Measurements from ENCODE around the gene DBNDD1.
"Not testable (repeated sequence)": the region's sequence is repeated elsewhere in the genome, so short reads cannot be mapped to it uniquely, and the experiment has no call there.

Gene DBNDD1

DNA sequence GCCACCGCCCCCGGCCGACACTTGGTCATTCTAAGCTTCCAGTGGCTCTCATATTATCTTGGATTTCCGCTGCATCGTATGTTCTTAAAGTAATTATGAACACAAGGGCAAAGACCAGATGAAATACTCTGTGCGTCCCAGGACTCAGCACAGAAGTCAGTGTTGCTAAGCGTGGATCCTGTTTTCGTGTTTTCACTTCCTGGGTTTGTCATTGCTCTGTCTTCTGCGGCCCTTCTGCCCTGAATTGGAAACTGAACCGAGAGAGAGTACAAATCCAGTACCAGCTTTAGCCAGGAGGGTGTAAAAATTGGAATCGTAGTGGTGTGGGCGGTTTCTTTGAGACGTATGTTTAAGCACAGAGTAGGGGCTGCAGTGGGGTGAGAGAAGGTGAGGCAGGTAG, 32.7 kb downstream of the DBNDD1 start:
- DNase-seq: no peak

DNA sequence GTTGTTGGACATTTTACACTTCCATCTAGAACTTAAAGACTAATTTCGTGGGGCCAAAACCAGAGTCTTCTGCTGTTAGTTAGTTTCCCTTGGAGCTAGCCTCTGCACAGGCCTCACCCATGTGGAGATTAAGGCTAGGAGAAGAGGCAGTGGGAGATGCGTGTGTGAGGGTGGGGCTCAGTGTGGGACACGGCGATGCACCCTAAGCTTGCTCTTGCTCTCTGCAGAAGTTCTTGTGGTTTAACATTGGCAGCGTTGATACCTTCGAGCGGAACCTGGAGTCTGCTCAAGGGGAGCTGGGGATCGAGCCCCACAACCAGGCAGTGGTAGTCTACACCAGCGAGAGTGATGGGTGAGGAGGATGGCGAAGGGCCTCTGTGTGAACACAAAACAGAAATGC, 34.0 kb downstream of the DBNDD1 start:
- DNase-seq: no peak

DNA sequence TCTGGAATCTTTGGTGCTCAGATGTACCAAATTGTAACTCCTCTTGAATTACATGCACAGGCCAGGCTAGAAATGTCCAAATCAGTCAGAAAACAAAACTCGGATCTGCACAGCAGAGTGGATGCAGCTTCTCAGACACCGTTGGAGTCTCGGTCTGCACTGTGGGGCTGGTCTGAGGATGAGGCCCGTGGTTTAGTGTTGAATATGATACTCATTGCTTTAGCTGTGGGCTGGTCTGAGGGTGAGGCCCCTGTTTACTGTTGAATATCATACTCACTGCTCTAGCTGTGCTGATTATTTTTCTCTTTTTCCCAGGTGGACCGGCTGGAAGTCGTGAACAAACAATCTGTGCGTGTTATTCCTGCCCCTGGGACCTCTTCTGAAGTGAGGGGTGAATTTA, 35.0 kb downstream of the DBNDD1 start:
- DNase-seq: no peak

DNA sequence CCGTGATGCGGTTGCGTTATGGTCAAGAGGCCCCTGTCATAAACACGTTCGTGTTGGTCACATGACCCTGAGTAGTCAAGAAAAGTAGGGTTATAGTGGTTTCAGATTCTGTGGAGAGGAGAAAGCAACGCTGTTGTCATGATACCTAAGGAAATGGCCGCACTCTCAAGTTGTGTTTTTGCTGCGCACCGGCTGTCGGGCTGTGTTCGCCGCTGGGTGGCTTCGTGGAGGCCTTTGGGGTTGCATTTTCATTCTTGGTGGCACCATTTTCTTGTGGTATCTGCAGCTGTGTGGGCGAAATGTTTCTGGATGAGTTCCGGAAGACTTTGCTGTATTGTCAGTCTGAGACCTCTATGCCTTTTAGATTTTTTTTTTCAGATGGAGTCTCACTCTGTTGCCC, 35.7 kb downstream of the DBNDD1 start:
- no peak for DNase-seq

DNA sequence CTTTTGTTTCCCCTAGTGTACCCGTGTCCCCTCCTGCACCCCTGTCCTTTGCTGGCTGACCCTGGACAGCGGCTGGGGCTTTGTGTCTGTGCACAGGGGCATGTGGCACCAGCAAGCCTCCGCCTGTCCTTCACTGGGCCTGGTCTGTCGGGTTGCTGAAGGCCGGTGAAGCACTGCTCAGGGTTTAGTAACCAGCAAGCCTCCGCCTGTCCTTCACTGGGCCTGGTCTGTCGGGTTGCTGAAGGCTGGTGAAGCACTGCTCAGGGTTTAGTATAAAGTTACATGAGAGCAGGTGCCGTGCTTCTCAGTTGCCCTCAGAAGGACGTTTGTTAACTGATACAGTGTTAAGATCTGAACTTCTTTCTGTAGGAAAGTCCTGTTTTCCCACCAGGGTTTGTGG, 36.9 kb downstream of the DBNDD1 start:
- DNase-seq: no peak

DNA sequence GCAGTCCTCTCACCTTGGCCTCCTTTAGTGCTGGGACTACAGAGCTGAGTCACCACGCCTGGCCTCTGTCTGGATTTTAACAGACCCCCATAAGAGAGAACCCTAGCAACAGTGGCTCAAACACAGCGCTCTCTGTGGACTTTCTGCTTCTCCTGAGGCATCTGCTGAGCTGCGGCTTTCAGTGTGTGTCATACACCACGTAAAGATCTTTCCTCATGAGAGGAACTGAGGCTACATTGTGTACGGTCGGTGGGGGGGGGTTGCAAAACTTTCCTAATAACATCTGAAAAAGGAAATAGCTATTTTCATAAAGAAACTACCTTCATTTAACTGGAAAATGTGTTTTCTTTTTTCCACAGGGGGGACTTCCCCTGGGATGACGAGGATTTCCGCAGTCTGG, 37.8 kb downstream of the DBNDD1 start:
- DNase-seq: no peak

DNA sequence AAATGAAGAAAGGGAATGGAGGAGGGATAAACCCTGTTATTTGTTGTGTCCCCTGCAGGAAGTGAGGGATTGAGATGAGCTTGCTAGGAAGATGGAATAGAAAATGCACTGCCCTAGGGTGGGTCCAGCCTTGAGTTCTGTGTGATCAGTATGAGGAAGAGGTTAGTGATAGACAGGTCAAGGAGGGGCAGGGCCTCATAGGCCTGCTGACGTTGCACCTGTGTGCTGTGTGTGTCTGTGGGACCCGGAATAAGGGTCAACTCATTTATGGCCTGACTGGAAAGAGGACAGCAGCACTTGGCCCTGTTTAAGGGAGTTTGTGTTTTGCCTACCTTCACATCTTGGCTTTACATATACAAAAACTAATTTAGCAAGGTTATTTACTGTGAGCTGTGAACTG, 44.4 kb downstream of the DBNDD1 start:
- no peak for DNase-seq

DNA sequence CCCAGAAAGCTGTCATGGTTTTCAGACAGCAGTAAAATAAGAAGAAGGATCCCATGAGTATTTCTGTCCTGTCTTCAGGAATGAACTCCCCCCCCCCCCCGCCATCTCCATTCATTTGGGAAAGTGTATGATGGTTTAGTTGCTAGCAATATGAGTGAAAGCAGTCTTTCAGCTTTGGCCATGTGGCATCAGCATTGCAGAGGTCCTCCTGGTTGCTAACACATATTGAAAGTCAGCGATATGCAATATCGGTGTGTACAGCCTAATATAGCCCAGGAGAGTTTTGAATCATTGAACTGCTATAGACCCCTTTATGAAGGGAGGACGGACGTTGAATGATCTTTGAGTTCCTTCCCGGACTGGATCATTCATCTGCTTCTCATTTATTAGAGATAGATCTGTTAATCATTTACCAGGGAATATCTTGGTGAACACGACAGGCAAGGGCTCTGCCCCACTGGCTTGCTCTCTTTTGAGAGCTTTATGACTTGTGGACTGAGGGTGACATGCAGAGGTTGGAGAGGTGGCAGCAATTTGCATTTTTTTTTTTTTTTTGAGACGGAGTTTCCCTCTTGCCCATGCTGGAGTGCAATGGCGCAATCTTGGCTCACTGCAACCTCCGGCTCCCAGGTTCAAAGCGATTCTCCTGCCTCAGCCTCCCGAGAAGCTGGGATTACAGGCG, 45.5 kb downstream of the DBNDD1 start:
- no peak for DNase-seq

DNA sequence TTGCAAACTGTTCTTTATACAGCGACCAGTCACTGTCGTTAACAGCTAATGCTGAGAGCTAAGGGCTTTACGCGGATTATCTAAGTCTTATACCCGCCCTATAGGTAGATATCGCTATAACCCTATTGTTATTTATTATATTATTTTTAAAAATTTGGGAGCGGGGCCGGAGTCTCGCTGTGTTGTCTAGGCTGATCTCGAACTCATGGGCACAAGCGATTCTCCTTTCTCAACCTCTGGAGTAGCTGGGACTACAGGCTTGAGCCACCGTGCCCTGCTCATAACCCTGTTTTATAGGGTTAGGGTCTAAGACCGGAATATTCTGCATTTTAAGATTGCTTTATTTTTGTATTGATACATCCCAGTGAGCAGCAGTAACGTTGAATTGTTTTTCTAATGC, 46.0 kb downstream of the DBNDD1 start:
- no peak for DNase-seq

DNA sequence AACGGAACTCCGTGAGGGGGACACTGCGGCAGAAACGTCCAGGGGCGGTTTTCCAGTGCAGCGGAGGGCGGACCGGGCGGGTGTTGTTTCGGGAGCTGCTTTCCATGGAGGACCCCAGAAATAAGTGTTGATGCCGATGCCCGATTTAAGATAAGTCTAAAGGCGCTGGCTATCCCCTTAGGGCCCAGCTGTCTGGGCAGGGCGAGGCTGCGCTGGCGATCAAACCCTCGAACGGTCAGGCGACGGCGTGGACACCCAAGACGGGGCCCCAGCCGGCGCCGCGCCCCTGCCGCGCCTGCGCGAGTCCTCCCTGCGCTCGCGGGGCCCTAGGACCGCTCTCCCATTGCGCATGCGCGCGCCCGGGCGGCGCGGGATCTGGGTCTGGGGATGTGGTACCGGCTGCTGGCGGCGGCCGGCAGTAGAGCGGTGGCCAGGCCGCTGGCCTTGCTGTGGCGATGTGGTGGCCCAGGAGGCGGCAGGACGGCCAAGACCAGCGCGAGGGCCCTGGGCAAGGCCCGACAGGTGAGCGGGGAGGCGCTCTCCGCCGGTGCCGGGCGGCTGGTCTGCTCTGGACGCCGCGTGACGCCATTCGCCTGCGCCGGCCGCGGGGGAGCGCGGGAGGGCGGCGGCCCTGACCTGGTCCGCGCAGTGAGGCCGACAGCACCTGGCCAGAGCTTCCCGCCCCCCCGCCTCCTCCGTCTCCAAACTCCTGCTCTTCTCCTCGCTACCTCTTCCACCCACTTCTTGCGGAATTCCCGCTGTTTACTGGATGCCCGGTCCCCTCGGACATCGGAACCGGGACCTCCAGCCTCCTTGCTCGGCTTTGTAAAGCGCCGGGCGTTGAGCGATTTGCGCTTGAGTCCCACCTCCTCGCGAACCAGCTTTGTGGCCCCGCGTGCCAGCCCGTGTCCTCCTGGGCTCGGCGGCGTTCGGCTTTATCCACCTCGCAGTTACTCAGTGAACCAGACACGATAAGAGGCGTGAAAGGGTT, 46.7 kb downstream of the DBNDD1 start:
- peak; percentile 87 to 88 for DNase-seq

DNA sequence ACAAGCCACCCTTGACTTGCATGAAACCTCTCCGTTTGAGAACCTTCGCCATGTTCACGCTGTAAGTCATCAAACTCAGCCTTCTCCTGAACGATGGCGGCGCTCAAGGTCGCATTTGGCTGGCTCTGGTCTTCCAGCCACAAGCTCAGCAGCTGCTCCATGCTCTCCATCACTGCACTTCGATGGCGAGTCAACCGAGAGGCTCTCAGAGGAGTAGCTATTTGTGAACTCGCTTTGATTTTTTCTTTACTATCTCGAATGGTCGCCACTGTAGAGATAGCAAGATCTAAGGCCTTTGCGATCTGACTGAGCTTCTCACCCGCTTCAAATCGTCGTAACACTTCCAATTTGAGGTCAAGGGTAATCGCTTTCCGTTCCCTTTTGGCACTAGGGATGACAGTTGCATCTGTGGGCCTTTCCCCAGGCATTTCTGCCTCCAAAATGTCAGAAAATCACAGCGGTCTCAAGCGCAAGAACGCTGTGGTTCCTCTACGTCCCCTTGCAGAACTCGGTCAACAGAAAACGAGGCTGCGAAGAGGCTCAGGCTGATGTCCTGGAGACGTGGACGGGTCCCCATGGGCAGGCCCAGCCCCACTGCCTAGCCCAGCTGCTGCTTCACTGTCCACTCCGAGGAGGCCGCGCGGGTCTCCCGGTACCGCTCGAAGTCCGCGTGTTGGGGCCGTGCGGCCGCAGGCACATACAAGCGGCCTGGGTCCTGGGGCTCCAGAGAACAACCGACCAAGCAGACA, 47.6 kb downstream of the DBNDD1 start:
- no peak for DNase-seq

DNA sequence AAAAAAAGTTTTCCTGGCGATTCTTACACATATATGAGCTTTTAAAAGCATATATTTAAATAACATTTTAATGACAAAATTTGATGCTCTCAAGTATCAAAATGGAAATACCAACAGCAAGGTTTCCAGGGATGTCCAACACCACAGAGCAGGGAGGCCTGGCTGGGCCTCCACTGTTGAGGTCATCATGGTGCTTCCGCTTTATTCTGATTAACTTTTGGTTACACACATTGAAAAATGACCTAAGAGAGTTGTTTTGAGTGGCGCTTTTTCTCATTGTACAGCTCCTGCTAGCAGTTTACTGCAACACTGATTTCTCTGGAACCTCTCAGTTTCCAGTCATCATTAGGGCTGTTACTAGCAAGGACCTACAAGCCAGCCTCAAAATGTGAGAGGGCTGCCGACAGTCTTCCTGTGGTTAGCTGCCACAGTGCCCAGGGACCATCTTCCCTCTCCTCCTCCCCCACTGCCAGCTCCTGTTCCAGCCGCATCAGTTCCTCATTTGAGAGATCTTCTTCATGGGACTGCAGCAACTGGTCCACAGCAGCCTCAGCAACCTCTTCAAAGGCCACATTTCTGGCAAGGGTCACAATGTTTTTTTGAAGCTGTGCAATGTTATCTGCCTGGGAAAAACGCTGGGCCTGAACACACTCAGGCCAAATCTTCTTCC, 49.4 kb downstream of the DBNDD1 start:
- DNase-seq: no peak

DNA sequence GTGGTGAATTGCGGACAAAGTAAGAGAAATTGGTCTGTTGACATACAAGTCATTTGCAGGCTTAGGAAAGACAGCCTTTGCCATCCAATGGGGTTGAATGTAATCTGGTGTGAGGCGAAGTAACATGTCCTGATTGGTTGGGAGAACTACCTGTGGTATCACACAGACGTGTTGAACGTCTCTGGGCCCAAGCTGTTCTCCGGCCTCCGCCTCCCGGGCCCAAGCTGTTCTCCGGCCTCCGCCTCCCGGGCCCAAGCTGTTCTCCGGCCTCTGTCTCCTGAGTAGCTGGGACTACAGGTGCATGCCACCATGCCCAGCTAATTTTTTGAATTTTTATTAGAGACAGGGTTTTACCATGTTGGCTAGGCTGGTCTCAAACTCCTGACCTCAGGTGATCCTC, 51.2 kb downstream of the DBNDD1 start:
- not testable (repeated sequence) for DNase-seq

DNA sequence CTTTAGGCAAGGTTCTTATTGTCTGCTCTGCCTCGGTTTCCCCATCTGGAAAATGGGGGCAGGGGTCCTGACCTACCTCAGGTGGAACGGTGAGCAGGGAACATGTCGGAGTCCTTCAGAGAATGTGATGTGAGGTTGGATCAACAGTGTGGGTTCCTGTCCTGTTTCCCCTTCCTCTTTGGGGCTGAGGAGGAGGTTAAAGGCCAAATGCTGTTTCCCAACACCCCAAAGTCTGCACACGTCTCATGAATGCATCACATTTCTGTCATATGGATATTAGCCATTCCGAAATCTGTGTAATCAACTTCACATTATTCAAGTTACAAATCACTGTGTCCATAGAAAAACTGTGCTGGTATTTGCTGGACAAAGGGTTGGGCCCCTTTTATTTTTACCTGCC, 51.8 kb downstream of the DBNDD1 start:
- not testable (repeated sequence) for DNase-seq

DNA sequence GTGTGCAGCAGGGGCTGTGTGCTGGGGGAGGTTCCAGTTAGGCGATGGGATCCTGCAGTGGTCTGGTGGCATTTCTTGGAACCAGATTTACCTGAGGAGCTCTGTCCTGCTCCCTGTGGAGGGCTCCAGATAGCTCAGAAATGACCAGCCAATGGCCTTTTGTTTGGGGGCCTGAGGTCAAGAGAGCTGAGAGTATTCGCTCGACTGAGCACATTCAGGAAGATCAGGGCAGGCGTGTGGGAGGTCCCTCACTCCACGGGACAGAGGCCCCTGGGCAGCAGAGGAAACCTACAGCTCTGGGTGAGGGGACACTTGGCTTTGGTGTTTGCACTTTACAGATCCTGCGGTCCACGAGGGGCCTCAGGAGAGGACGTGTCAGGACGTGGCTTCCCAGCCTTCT, 52.5 kb downstream of the DBNDD1 start:
- no peak for DNase-seq

DNA sequence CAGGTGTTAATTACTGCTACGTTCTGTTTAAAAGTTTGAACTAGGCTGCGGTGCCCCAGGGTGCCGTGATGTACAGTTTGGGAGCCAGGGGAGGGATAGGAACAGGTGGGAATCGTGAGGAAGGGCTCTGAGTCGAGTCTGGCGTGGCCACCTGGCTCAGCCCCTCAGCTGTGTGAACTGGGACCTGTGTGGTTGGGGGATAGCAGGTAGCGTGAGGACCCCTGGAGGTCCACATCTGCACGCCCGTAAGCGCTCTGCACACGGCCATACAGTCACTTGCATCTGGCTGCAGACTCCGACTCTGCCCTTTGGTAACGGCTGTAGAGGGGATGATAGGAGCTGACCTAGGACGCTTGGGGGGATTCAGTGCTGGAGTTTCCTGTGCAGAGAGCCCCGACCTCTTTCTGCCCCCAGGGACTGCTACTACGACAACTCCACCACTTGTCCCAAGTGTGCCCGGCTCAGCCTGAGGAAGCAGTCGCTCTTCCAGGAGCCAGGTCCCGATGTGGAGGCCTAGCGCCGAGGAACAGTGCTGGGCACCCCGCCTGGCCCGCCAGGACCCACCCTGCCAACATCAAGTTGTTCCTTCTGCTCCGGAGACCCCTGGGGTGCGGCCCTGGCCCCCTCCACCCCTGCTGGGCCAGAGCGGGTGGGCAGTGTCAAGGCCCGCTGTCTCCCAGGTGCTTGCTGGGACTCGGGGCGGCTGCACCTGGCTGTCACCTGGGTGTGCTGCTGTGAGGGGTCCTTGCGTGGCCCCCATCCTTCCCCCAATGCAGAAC, 53.6 kb downstream of the DBNDD1 start:
- DNase-seq: no peak

DNA sequence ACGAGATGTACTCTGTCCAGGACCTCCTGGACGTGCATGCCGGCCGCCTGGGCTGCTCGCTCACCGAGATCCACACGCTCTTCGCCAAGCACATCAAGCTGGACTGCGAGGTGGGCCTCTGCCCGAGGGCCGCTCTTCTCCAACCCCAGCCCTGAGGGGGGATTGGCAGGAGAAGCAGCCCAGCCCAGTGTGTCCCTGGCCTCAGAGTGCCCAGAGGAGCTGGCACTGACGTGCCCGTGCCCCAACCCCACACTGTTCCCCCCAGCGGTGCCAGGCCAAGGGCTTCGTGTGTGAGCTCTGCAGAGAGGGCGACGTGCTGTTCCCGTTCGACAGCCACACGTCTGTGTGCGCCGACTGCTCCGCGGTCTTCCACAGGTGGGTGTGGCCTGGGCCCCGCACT, 55.1 kb downstream of the DBNDD1 start:
- DNase-seq: no peak

DNA sequence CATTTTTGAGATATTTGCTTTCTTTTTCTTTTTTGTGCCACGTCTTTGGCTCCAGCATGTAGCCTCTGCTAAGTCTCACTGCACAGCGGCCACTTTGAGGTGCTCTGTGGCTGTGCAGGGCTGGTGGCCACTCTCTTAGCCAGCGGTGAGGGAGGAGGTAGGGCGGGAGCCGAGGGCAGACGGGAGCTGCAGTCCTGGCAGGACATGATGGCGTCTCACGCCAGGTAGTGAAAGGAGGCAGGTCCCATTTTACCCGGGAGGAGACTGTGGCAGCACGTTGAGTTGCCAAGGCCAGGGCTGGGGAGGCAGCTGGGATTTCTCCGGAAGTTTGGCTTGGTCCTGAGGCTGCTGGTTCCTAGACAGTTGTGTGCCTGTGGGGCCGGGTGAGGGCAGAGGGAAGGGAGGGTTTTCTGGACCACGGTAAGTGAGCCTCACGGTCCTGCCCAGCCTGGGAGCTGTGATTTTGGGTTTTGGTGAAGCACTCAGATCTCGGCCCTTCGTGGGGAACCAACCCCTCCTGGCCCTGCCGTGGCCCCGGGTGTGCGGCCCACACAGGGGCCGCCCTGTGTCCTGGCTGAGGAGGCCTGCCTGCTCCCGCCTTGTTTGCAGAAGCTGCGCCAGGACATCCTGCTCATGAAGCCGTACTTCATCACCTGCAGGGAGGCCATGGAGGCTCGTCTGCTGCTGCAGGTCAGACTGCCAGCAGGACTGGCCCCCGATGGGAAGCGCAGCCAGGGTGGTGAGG, 56.3 kb downstream of the DBNDD1 start:
- no peak for DNase-seq

DNA sequence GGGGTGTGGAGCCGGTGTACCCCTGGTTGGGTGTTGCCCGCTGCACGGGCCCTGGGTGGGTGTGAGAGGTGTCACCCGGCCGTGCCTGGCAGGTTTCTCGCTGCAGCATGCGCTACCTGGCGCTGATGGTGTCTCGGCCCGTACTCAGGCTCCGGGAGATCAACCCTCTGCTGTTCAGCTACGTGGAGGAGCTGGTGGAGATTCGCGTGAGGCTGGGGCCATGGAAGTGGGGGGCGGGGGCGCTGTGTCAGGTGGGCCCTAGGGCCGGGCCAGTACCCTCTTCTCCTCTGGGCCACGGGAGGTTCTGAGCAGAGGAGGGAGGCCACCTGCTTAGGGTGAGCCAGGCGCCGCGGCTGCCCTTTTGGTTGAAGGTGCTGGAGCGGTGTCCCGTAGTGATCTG, 57.3 kb downstream of the DBNDD1 start:
- no peak for DNase-seq

DNA sequence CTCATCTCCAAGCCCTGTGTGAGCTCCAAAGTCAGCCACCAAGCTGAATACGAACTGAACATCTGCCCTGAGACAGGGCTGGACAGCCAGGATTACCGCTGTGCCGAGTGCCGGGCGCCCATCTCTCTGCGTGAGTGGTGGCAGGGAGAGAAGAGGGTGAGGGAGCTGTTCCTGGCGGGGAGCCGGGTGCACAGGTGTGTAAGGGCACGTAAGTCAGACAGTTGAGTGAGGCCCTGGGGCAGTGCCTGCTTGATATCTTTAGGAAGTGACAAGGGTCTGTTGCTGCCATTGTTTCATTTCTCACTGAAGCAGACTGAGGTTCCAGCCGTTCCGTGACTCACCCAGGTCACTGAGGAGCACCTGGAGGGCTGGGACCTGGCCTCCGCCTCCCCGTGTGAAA, 58.3 kb downstream of the DBNDD1 start:
- no peak for DNase-seq

DNA sequence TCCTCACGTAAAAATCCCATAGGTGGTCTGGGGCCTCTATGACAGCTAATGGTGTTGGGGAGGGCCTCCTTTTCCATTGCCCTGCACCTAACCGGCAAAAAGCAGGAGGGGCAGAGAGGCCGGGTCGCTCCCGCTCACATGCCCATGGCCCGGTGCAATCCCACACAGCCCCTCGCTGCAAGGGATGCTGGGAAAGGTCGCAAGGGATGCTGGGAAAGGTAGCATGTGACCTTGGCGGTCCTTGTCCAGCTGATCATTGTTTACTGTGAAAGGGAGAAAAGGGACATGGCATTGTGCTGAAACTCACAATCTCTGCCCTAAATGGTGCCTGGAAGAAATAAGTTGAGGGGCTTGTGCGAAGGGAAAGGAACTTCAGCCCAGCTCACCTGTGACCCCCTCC, 60.7 kb downstream of the DBNDD1 start:
- DNase-seq: no peak

Data from activated CD4-positive, alpha-beta T cell treated with anti-CD3 and anti-CD28 coated beads for 4 hours (primary cell).